Endothelial cell of umbilical vein (primary cell): ENCODE results near the gene KLHL25. TPM values are rescaled to one million over a fixed set of nuclear protein-coding genes. Genes with fewer than 3 reads are reported as not detected.

Experiments used
- BruUV-seq: library from RNA; stranded (reverse); fragments of 400-500 nt; replicated peaks from 2 replicates; lab custom pipeline; 2021; lab: Mats Ljungman, UMichigan
- CTCF ChIA-PET: fragments of 300-600, 350-600 bp; sonication (Branson Sonifier 250); formaldehyde crosslinking; loops from one replicate; lab custom pipeline; 2021; ENCODE audit warnings: antibody characterized with exemption, inconsistent platforms; lab: Charles Lee
- POLR2A ChIA-PET: fragments of 300-600, 350-600 bp; sonication (Branson Sonifier 250); formaldehyde crosslinking; loops from one replicate; lab custom pipeline; 2021; ENCODE audit warnings: antibody characterized with exemption, inconsistent platforms; lab: Charles Lee
- DNase-seq: peaks from one replicate; pipeline ENCODE4 v3.0.0-alpha.2; 2011; ENCODE audit warnings: low read depth, low spot score
- FAIRE-seq: peaks from 2 replicates; lab custom pipeline; 2011; peaks lifted over from hg19 to GRCh38; lab: Jason Lieb, UNC
- H2AFZ ChIP-seq: 2 replicates; pipeline ENCODE4 v1.6.0; 2012; ENCODE audit warnings: low read depth, low read length, control low read depth, inconsistent platforms
- H3K27ac ChIP-seq: 2 replicates; pipeline ENCODE4 v1.5.1; 2011; ENCODE audit warnings: low read depth, mild to moderate bottlenecking, control low read depth, low read length, moderate library complexity; ENCODE audit not compliant: insufficient read depth
- H3K27me3 ChIP-seq, 2 experiments: 2 replicates each; pipeline versions ENCODE4 v1.6.0 to v1.6.1; 2011; ENCODE audit warnings: low read length in 2 of 2, mixed read lengths in 1 of 2; ENCODE audit not compliant: control insufficient read depth in 2 of 2, insufficient read depth in 2 of 2
- H3K36me3 ChIP-seq, 2 experiments: 2 replicates in 1 of 2; 3 replicates in 1 of 2; pipeline ENCODE4 v1.5.1; 2011; ENCODE audit warnings: low read length in 2 of 2, mild to moderate bottlenecking in 1 of 2, moderate library complexity in 1 of 2; ENCODE audit not compliant: control insufficient read depth in 2 of 2, insufficient read depth in 2 of 2; ENCODE audit errors: extremely low read depth in 1 of 2
- H3K4me1 ChIP-seq: 3 replicates; pipeline ENCODE4 v1.5.1; 2011; ENCODE audit warnings: mild to moderate bottlenecking, low read length; ENCODE audit not compliant: control insufficient read depth, insufficient read depth; ENCODE audit errors: extremely low read depth
- H3K4me2 ChIP-seq: 2 replicates; pipeline ENCODE4 v1.6.1; 2011; ENCODE audit warnings: low read length, control low read depth, mixed read lengths; ENCODE audit not compliant: insufficient read depth
- H3K4me3 ChIP-seq, 3 experiments: fragments of 200-600 bp in 1 of 3; sonication (generic), shearing (Covaris generic) in 1 of 3; replicated peaks in 1 of 3; 2 replicates each; pipeline ENCODE4 v1.5.1; 2011 to 2016; ENCODE audit warnings: control low read depth in 3 of 3, low read length in 3 of 3, mild to moderate bottlenecking in 2 of 3, inconsistent platforms in 1 of 3, low read depth in 1 of 3, moderate library complexity in 1 of 3; ENCODE audit not compliant: insufficient read depth in 1 of 3
- H3K79me2 ChIP-seq: 2 replicates; pipeline ENCODE4 v1.6.0; 2012; ENCODE audit warnings: low read length, inconsistent platforms; ENCODE audit not compliant: control insufficient read depth, insufficient read depth
- H3K9ac ChIP-seq: replicated peaks from 2 replicates; pipeline ENCODE3; 2011; ENCODE audit warnings: low read length, control low read depth; ENCODE audit not compliant: insufficient read depth; ENCODE audit errors: extremely low read depth
- H3K9me1 ChIP-seq: replicated peaks from 3 replicates; pipeline ENCODE4 v1.6.0; 2011; ENCODE audit warnings: mild to moderate bottlenecking, low read length; ENCODE audit not compliant: control insufficient read depth, insufficient read depth; ENCODE audit errors: extremely low read depth
- H3K9me3 ChIP-seq: replicated peaks from 2 replicates; pipeline ENCODE4 v1.5.1; 2012; ENCODE audit warnings: low read length, inconsistent platforms; ENCODE audit not compliant: control insufficient read depth, insufficient read depth
- H4K20me1 ChIP-seq: replicated peaks from 2 replicates; pipeline ENCODE3; 2011; ENCODE audit warnings: mild to moderate bottlenecking, low read length; ENCODE audit not compliant: control insufficient read depth, insufficient read depth; ENCODE audit errors: extremely low read depth
- GATA2 ChIP-seq: IDR thresholded peaks from 2 replicates; pipeline ENCODE4 v1.7.0; 2011; ENCODE audit warnings: low read depth, mild to moderate bottlenecking, moderate library complexity, mixed read lengths, low read length; ENCODE audit not compliant: insufficient read length, insufficient read depth
- MAX ChIP-seq: IDR thresholded peaks from 2 replicates; pipeline ENCODE4 v1.6.1; 2011; ENCODE audit not compliant: insufficient read depth, insufficient read length
- dilution Hi-C: fragments of 300-500 bp; cut with MboI; formaldehyde crosslinking; loops from one replicate; pipeline ENCODE4 v1.15.0; 2019; ENCODE audit warnings: low sequenced_read_pairs; ENCODE audit not compliant: extremely low pct_ligation_motif_present
- intact Hi-C: fragments of 100-400 bp; cut with micrococcal nuclease; formaldehyde crosslinking; loops from one replicate; pipeline ENCODE4 v1.10.0; 2022
- polyA plus RNA-seq, 4 experiments: library from polyadenylated mRNA; depleted of rRNA in 3 of 4; stranded (reverse) in 3 of 4; unstranded in 1 of 4; fragments of >200 nt; gene quantifications; 2 replicates each; pipeline versions ENCODE4 v1.2.1 to v1.2.3, GENCODE V29; 2011 to 2012; ENCODE audit warnings: missing spikeins in 1 of 4
- total RNA-seq: library from RNA; stranded (reverse); gene quantifications from 2 replicates; pipeline ENCODE4 v1.2.3, GENCODE V29; 2021
- TF ChIP-seq, protein P1 (sequence below), 2 donors: IDR thresholded peaks; 1 replicate in 1 of 2; 2 replicates in 1 of 2; pipeline ENCODE4 v1.5.1; 2011; ENCODE audit warnings: low read length in 2 of 2, mild to moderate bottlenecking in 2 of 2, moderate library complexity in 2 of 2, control low read depth in 1 of 2, inconsistent platforms in 1 of 2, low read depth in 1 of 2; ENCODE audit not compliant: insufficient read depth in 1 of 2; ENCODE audit errors: extremely low read depth in 1 of 2

KLHL25 gene
- total and polyA plus RNA-seq, 2 donors (not counting 3 experiments of a cell fraction or from before 2014, with no cell fraction given): 5.4 to 6.4 TPM

GRCh38 chr15:85730001-85730820 is 64.5 kb downstream of the KLHL25 start:
- dilution Hi-C loops: no loop called here
- Histone ChIP-seq H3K9me3 (peaks cover 3% of the 10 kb centered on the region), H3K79me2 (no peaks in the 10 kb centered on the region), H2AFZ (no peak overlapping the region), H3K4me1 (no peaks in the 10 kb centered on the region), H3K9ac (no peak overlapping the region), H3K27ac (no peak overlapping the region), H3K36me3 (peaks cover 18 to 26% of the 10 kb centered on the region in 2 experiments), H4K20me1 (no peaks in the 10 kb centered on the region), H3K4me2 (no peak overlapping the region), H3K27me3 (no peaks in the 10 kb centered on the region), H3K4me3 (no peak overlapping the region), H3K9me1 (no peaks in the 10 kb centered on the region)
- ChIA-PET CTCF (interaction anchor here (0.7 to 4.1 kb wide), 21 partner anchors 9 to 434 kb away, joined by 3 to 56 read pairs (median 5); partner anchors contain the start of gene AKAP13), POLR2A (no interaction called here)
- TF ChIP-seq, protein P1, sequence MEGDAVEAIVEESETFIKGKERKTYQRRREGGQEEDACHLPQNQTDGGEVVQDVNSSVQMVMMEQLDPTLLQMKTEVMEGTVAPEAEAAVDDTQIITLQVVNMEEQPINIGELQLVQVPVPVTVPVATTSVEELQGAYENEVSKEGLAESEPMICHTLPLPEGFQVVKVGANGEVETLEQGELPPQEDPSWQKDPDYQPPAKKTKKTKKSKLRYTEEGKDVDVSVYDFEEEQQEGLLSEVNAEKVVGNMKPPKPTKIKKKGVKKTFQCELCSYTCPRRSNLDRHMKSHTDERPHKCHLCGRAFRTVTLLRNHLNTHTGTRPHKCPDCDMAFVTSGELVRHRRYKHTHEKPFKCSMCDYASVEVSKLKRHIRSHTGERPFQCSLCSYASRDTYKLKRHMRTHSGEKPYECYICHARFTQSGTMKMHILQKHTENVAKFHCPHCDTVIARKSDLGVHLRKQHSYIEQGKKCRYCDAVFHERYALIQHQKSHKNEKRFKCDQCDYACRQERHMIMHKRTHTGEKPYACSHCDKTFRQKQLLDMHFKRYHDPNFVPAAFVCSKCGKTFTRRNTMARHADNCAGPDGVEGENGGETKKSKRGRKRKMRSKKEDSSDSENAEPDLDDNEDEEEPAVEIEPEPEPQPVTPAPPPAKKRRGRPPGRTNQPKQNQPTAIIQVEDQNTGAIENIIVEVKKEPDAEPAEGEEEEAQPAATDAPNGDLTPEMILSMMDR (IDR thresholded peaks at IDR 0.05; ENCODE audit: extremely low read depth in 1 of 2, insufficient read depth in 1 of 2, low read depth in 1 of 2, low read length in 2 of 2): peak; percentile 53 to 58
- TF ChIP-seq GATA2 (no peak), MAX (no peak)
- BruUV-seq: no TSS peak
- peak; percentile 74 for DNase-seq
- intact Hi-C loops: loop anchor here (1.0 to 5.0 kb wide), 4 partner anchors 62 to 137 kb away; partner anchors contain the start of gene KLHL25
- FAIRE-seq: peak; percentile 84
